Sigmoid colon (tissue), 3 donors: Measurements from ENCODE around the gene UQCC2.

Experiments used
- CTCF ChIP-seq, 4 experiments: fragments of 450-650 bp in 3 of 4; fragments of 200-600 bp in 1 of 4; IDR thresholded peaks; one replicate each; pipeline ENCODE4 v1.5.1; 2016 to 2019; ENCODE audit warnings: antibody characterized with exemption in 4 of 4, mild to moderate bottlenecking in 3 of 4, moderate library complexity in 2 of 4
- POLR2A ChIP-seq, 2 donors: fragments of 450-650 bp; IDR thresholded peaks; one replicate each; pipeline ENCODE4 v1.6.1; 2016; ENCODE audit warnings: antibody characterized with exemption in 2 of 2, mild to moderate bottlenecking in 2 of 2, moderate library complexity in 2 of 2

DNA sequence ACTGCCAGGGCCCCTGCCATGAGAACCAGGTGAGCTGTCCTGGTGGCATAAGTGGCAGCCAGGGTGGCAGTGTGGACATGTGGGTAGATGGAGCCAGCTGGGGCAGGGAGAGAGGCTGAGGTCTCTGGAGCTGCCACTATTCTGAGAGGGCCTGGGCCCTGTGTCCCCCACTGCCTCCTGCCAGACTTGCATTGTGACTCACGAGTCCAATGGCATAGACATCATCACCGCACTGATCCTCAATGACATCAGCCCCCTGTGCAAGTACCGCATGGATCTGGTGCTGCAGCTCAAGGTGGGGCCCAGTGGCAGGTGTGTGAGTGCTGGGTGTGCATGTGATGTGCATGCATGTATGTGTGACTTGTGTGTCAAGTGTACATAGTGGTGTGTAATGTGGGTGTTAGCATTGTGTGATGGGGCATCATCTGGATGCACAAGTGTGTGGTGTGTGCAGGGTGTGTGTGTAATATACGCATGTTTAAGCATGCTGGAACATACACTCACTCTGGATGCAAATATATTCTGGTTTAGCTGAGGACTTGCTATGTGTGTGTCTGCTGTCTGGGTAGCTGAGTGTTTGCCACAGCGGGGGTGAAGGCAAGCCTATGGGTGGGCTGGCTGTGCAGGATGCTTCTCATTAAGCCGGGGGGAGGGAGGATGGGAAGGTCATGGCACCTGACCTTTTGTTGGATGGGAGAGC, 25.1 kb downstream of the UQCC2 start:
- TF ChIP-seq POLR2A (IDR thresholded peaks at IDR 0.05) (no peak), CTCF (IDR thresholded peaks at IDR 0.05) (no peak)
